Measurements from ENCODE around the gene CPT1A.

Gene CPT1A

DNA sequence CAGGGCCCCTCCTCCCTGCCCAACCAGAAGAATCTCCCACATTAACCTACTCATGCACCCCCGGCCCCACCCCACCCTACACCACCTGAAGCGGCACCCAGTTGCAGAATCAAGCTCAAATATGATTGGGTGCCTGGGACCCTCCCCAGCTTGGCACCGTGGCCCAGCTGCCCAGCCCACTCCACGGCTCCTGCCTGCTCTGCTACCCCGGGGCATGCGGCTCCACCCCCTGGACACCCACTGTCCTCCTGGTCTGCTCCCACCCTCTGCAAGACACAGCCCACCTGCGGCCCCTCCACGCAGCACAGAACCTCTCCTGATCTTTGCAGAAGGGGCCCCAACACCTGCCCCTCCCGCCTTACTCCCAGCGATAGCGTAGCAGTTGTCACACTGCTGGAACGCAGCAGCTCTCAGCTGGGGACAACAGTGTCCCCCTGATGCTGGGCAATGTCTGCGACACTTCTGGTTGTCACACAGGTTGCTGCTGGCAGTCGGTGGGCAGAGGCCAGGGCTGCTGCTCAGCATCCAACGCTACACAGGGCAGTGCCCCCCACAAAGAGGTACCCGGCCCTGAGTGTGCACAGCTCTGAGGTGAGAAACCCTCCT, 58.4 kb downstream of the CPT1A start:
- no peak for DNase-seq

DNA sequence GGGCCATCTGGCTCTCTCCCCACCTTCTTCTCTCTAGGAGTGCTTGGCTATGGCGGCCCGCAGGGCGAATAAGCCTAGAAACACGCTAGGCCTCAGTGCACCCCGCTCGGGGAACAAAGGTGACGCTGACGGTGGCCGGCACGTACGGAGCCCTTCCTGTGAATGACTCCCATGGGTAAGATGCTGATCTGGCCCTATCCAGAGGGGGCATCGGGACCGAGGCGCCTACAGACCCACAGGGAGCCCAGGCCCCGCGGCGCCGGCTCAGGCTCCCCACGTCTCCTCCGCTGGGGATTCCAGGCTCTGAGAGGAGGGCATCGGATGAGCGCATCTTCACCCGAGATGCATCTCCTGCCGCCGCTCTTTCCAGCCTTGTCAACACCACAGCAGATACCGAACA, 59.0 kb downstream of the CPT1A start:
- no peak for DNase-seq

GRCh38 chr11:68780829-68781228, 60.9 kb downstream of the CPT1A start:
- no peak for DNase-seq

DNA sequence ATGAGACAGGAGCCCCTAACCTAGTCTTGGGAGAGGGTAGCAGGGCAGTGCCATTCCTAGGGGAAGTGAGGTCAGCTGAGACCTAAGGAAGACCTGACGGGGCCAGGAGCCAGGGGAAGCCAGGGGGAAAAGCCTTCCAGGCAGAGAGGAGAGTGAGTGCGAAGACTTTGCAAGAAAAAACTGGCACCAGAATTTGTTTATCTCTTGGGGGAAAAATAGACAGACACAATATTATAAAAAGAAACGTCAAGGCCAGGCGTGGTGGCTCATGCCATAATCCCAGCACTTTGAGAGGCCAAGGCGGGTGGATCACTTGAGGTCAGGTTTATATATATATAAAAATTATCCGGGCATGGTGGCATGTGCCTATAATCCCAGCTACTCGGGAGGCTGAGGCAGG, 63.5 kb downstream of the CPT1A start:
- DNase-seq, result no peak

DNA sequence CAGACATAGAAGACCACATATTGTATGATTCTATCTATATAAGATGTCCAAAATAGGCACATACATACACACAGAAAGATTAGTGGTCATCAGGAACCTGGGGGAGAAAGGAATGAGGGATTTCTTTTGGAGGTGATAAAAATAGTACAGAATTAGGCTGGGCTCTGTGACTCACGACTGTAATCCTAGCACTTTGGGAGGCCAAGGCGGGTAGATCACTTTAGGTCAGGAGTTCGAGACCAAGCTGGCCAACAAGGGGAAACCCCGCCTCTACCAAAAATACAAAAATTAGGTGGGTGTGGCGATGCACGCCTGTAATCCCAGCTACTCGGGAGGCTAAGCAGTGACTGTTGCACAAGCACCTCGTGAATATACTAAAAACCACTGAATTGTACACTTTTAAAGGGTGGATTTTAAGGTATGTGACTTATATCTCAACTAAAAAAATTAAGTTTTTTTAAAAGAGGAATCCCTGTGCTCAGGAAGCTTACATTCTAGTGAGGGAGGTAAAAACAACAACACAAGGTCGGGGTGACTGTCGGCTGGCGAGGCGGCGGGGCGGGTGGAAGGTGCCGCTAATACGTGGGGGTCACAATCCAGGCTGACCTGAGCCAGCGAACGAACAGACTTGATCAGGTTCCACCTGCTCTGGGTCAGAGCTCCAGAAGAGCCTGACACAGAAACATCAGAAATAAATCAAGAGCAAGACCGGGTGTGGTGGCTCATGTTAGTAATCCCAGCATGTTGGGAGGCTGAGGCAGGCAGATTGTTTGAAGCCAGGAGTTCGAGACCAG, 65.1 kb downstream of the CPT1A start:
- no peak for DNase-seq

DNA sequence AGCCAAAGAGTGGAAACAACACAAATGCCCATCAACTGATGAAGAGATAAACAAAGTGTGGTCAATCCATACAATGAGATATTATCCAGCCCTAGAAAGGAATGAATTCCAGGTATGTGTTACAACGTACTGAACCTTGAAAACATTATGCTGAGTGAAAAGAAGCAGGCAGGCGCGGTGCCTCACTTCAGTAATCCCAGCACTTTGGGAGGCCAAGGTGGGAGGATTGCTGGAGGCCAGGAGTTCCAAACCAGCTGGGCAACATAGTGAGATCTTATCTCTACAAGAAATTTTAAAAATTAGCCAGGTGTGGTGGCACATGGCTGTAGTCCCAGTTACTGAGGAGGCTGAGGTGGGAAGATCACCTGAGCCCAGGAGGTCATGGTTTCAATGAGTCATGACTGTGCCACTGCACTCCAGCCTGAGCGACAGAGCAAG, 65.7 kb downstream of the CPT1A start:
- no peak for DNase-seq

DNA sequence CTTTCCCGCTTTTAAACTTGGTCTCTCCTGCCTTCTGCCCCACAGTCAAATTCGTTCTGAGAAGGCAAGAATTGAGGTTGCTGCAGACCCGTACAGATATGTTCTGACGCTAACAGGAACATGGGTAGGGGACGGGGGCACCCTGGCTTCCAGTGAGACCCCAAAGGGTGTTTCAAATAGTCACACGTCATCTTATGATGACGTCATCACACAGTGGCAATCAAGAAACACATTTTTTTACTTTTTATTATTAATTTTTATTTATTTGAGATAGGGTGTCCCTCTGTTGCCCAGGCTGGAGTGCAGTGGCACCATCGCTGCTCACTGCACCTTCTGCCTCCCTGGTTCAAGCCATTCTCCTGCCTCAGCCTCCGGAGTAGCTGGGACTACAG, 67.5 kb downstream of the CPT1A start:
- no peak for DNase-seq

- no peak for DNase-seq
Measured at GRCh38 chr11:68773521-68774193, 68.1 kb downstream of the CPT1A start.

DNA sequence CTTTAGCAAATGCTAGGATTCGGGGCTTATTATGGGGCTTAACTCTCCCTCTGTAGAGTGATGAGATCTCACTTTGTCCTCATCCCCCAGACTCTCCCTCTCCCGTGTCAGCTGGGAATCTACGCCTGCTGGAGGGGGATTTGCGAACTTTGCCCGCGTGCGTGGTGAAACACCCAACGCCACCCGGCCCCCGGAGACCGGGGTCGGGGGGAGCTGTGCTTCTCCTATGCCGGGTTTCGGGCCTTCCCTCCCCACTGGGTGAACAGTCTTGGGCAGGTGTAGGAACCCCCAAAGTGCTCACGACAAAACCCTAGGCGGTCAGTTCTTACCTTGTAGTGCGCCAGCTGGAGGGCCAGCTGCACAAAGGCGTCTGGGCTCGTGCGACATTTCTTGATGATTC, 68.8 kb downstream of the CPT1A start:
- DNase-seq, result no peak

DNA sequence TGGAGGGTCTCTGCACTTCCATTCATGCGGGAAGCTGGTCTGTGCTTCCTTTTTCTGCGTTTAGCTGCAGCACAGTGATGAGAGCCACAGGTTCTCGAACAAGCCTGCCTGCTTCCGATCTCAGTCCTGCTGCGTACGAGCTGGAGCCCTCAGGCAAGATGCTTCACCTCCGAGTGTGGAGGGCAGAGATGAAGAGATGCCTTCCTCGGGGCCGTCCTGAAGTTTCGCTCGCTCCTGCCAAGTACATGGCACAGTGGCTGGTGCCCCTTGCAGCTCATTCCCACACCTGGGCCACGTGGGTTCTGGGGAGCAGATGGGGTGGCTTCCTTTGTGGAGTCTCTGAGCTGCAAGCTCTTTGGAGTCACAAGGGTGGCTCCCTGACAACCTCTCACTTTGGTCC, 70.9 kb downstream of the CPT1A start:
- no peak for DNase-seq

DNA sequence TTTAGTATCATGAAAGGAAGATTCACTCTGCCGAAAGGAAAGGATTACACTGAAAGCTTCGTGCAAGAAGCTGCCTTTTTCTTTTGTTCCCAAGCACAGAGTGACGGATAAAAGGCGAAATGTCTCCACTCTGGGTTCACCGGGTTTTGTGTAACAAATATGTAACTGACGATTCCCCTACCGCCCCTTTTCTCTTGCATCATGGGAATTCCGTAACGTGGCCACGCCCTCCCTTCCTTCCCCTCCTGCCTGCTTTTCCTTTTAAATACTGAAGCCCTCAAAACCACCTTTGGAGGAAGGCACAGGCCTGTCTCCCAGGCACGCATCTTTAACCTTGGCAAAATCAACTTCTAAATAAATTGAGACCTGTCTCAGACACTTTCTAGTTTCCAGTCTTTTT, 74.0 kb downstream of the CPT1A start:
- no peak for DNase-seq

DNA sequence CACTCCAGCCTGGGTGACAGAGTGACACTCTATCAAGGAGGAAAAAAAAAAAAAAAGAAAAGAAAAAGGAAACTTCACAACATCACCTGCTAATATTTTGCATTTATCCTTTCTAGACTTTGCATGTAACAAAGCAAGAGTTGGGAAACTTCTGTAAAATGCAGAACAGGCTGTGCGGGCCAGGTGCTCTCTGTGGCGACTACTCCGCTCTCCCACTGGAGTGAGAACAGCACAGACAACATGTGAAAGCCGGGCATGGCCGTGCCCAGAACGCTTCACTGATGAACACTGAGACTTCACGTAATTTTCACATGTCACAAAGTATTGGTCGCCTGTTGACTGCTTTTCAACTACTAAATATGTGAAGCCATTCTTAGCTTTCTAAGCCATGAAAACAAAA, 74.9 kb downstream of the CPT1A start:
- no peak for DNase-seq

DNA sequence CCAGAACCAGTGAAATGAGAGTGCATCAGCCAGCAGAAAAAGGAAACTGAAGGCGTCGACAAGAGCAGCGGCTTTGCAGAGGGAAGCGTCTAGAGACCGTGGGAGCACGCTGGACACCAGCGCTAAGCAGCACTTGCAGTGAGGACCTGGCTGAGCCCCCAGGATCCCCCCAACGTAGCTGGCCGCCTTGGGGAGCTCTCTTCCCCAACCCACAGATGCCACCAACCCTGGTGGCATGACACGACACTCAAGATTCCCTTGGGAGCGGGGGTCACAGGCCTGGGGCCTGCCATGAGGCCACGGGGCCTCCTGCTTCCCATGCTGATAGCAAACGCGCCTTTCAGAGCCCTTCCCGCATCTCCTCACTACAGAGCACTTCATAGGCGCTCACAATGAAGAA, 77.0 kb downstream of the CPT1A start:
- DNase-seq, result no peak

DNA sequence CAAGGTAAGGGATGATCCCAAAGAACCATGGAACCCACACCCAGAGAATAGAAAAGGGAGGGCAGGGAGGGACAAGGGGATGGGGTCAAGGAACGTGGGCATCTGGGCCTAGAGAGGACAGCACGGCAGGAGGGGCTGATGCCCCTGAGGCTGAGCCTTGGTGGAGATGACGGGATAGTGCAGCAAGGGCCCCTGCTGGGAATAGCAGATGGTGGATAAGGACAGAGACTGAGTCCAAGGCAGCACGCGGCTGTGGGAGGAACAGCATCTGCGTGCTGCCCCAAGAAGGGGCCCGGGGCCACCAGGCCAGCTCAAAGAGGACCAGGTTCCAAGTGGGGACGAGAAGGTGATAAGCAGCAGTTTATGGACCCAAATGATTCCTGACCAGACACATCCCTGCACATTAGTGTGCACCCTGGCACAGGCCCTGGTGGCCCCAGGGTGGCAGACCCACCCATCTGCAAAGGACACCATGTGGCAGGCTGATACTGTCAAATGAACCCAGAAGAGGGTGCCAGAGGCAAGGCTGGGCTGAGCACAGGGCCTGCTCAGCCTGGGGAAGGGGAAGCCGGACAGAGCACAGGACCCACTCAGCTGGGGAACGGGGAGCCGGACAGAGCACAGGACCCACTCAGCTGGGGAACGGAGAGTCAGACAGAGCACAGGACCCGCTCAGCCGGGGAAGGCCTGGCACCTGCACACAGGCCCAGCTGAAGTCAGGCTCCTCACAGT, 77.6 kb downstream of the CPT1A start:
- no peak for DNase-seq

GRCh38 chr11:68763181-68763721, 78.5 kb downstream of the CPT1A start:
- no peak for DNase-seq

DNA sequence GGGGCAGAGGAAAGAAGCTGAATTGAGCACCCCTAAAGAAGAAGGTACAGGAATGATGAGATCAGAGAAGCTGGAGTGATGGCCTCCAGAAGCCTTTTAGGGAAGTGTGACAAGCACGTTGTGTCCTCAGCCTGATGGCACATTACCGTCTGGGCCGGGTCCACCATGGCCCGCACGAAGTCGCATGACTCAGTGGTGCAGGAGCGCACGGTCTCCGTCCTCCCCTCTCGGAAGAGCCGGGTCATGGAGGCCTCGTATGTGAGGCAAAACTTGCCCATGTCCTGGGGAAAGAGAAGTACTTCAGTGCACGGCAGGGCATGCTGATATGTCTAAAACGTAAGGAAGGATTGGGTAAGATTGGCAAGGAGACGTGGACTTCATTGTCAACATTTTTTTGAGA, 79.2 kb downstream of the CPT1A start:
- DNase-seq, result no peak

GRCh38 chr11:68761801-68762200, 79.9 kb downstream of the CPT1A start:
- DNase-seq, result no peak

GRCh38 chr11:68759991-68760390, 81.7 kb downstream of the CPT1A start:
- DNase-seq, result no peak

DNA sequence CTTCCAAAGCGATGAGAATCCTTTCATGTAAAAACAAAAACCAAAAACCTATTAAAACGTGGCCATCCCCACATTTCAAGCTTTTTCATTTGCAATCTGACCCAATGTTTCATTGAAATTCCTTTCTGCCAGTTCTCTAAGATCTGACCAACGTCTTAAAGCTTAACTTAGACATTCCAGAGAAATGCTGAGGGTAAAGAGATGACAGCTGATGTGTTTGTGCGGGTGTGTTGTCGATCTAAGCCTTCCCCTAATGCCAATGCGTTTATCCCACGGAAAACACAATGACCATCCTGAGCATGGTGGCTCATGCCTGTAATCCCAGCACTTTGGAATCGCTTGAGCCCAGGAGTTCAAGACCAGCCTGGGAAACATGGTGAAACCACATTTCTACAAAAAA, 84.0 kb downstream of the CPT1A start:
- no peak for DNase-seq

DNA sequence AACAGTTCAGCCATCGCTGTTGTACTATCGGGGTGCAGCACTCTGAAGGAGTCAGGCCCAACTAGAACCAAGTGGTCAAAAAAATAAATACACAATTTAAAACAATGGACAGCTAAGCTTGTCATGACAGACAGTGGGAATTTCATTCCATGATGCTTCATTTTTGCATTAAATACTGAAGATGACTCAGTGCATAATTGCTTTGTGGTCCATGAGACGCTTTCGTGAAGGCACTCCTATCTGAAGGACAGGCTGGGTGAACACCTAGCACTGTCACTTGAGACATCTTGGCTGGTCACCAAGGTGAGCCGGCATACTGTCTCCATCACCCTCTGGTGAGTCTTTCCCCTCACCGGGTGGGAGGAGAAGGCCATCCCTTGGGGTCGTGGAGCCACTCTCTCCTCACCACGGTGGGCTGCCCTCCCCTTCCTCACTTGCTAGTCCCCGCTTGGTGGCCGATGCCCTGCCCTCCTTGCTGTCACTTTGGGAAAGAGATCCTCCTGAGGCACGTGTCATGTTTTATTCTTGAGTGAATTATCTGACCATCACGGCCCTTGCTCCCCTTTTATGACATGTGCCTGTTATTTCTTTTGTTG, 85.4 kb downstream of the CPT1A start:
- no peak for DNase-seq

- DNase-seq, result no peak
Measured at GRCh38 chr11:68753300-68753699, 88.4 kb downstream of the CPT1A start.

- DNase-seq, result peak; percentile 91
Measured at GRCh38 chr11:68751331-68751856, 90.3 kb downstream of the CPT1A start, which contains the start of gene TESMIN. Gene TESMIN (minus strand): TSS chr11:68751520. CDS start chr11:68750660, 860 bp downstream.

- DNase-seq, result no peak
Measured at GRCh38 chr11:68751004-68751325, 90.8 kb downstream of the CPT1A start.

Measured in suppressor macrophage treated with lipopolysaccharide for 4 hours (primary cell).